ENCODE measurements around the gene DRG2.

Gene DRG2

GRCh38 chr17:18117533-18117932 lies 29.8 kb downstream of the DRG2 start:
- peak; percentile 47 for DNase-seq (ENCODE audit: low read depth)

GRCh38 chr17:18117982-18118975 lies 30.5 kb downstream of the DRG2 start:
- peak; percentile 68 for DNase-seq (ENCODE audit: low read depth)

DNA sequence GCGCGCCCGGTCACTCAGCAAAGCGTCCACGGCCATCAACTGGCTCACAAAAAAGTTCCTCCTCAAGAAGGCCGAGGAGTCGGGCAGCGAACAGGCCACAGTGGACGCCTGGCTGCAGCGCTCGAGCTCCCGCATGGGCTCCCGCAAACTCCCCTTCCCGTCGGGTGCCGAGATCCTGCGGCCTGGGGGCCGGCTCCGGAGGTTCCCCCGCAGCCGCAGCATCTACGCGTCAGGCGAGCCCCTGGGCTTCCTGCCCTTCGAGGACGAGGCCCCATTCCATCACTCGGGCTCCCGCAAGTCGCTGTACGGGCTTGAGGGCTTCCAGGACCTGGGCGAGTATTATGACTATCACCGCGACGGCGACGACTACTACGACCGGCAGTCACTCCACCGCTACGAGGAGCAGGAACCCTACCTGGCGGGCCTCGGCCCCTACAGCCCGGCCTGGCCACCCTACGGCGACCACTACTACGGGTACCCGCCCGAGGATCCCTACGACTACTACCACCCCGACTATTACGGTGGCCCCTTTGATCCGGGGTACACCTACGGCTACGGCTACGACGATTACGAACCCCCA lies 31.5 kb downstream of the DRG2 start:
- no peak for DNase-seq (ENCODE audit: low read depth)

- no peak for DNase-seq (ENCODE audit: low read depth)
Measured at GRCh38 chr17:18119938-18120337, 32.2 kb downstream of the DRG2 start.

GRCh38 chr17:18120461-18121017 lies 32.8 kb downstream of the DRG2 start:
- no peak for DNase-seq (ENCODE audit: low read depth)

DNA sequence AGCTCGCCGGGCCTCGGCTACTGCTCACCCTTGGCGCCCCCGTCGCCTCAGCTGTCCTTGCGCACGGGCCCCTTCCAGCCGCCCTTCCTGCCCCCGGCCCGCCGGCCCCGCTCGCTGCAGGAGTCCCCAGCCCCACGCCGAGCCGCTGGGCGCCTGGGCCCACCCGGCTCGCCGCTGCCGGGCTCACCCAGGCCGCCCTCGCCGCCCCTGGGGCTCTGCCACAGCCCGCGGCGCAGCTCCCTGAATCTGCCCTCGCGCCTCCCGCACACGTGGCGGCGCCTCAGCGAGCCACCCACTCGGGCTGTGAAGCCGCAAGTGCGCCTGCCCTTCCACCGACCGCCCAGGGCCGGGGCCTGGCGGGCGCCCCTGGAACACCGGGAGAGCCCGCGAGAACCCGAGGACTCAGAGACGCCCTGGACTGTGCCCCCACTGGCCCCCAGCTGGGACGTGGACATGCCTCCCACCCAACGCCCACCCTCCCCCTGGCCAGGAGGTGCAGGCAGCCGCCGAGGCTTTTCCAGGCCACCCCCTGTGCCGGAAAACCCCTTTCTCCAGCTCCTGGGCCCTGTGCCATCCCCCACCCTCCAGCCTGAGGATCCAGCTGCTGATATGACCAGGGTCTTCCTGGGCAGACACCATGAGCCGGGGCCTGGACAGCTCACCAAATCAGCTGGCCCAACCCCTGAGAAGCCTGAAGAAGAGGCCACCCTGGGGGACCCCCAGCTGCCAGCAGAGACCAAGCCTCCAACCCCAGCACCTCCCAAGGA lies 33.6 kb downstream of the DRG2 start:
- DNase-seq (ENCODE audit: low read depth) = no peak

GRCh38 chr17:18122990-18123753 lies 35.4 kb downstream of the DRG2 start:
- DNase-seq (ENCODE audit: low read depth) = no peak

- no peak for DNase-seq (ENCODE audit: low read depth)
Measured at GRCh38 chr17:18124345-18125126, 36.8 kb downstream of the DRG2 start.

DNA sequence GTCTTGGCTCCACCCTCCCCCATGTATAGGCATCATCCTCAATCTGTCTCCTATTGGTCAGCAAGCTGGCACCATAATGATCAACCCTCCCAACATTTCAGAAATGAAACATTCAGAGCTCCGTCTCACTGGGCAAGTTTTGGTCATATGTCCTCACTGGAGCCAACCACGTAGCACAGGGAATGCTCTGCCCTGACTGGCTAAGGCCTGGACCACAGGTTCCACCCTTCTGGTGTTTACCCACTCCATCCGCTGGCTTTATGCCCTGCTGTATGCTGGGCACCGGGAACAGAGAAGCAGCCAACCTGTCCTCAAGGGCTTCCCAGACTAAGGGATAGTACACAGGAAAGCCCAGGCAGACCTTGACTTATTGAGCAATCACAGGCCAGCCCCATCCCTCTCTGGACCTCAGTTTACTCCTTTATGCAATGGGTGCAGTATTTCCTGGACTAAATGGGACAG lies 41.3 kb downstream of the DRG2 start:
- peak; percentile 75 for DNase-seq (ENCODE audit: low read depth)

DNA sequence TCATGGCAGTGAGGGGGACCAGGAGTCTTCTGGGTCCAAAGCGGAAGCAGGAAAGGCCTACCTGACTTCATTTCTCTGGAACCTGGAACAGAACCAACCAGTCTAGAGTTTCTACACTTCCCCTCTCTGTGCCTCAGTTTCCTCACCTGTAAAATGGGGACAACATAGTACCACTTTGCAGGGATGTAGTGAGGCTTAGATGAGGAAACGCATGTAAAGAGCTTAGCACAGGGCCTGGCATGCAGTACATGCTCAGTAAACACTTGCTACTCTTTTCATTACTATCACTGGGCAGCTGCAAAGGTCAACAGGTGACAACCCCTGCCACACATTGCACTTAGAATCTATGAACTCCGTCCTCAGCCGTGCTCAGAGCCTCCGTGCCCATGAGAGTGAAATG lies 45.0 kb downstream of the DRG2 start:
- DNase-seq (ENCODE audit: low read depth) = no peak

- DNase-seq (ENCODE audit: low read depth) = no peak
Measured at GRCh38 chr17:18136357-18136756, 48.6 kb downstream of the DRG2 start.

GRCh38 chr17:18138065-18138749 lies 50.5 kb downstream of the DRG2 start:
- DNase-seq (ENCODE audit: low read depth) = no peak

- no peak for DNase-seq (ENCODE audit: low read depth)
Measured at GRCh38 chr17:18139092-18139491, 51.3 kb downstream of the DRG2 start.

DNA sequence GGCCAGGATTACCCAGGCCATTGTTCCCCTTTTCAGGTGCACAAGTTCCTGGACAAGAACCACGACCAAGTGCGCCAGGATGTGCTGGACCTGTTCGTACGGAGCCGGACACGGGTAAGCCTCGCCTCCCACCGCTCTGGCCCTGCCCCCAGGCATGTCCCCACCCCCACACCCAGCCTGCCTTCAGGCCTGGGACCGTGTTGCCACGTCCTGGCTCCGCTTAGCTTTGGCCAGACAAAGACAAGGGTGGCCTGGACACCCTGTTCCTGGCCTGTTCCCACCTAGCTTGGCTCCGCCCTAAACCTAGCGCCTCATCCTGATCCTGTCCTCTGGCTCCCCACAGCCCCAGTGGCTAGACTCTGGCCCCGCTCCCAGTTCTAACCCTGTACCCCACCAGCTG lies 51.8 kb downstream of the DRG2 start:
- no peak for DNase-seq (ENCODE audit: low read depth)

DNA sequence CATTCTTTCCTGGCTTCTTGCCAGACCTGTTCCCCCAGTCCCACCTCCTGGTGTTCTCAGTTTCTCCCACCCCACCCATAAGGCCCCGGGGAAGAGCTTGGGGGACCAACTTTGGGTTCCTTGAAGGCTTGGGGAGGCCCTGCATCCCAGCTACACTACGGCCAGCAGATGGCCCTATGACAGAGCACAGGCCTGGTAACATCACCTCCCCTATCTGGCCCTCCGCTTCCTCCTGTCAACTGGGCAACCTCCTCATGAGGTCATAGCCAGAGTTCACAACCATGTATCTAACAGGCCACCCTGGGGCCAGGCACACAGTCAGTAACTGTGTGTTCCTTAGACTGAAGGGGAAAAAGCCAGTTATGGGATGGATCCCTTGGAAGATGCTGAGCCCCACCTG lies 52.2 kb downstream of the DRG2 start:
- DNase-seq (ENCODE audit: low read depth) = peak; percentile 55

GRCh38 chr17:18140648-18141047 lies 52.9 kb downstream of the DRG2 start:
- no peak for DNase-seq (ENCODE audit: low read depth)

- DNase-seq (ENCODE audit: low read depth) = peak; percentile 44
Measured at GRCh38 chr17:18141210-18141803, 53.6 kb downstream of the DRG2 start.

DNA sequence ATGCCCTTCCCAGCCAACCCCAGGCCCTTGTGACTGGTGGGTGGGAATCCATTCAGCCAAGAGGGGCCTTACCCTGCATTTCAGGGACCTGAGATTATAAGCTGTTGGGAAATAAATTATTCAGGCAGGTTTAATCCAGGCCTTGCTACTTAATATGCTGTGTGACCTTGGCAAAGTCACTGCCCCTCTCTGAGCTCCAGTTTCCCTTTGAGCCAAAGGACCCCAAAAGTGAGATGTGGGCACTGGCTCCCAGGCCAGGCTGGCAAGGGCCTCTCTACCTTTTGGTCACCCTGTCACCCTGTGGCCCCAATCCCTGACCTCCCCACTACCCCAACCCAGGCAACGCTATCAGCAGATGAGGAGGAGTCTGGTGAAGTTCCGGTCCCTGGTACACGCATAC lies 54.7 kb downstream of the DRG2 start:
- no peak for DNase-seq (ENCODE audit: low read depth)

DNA sequence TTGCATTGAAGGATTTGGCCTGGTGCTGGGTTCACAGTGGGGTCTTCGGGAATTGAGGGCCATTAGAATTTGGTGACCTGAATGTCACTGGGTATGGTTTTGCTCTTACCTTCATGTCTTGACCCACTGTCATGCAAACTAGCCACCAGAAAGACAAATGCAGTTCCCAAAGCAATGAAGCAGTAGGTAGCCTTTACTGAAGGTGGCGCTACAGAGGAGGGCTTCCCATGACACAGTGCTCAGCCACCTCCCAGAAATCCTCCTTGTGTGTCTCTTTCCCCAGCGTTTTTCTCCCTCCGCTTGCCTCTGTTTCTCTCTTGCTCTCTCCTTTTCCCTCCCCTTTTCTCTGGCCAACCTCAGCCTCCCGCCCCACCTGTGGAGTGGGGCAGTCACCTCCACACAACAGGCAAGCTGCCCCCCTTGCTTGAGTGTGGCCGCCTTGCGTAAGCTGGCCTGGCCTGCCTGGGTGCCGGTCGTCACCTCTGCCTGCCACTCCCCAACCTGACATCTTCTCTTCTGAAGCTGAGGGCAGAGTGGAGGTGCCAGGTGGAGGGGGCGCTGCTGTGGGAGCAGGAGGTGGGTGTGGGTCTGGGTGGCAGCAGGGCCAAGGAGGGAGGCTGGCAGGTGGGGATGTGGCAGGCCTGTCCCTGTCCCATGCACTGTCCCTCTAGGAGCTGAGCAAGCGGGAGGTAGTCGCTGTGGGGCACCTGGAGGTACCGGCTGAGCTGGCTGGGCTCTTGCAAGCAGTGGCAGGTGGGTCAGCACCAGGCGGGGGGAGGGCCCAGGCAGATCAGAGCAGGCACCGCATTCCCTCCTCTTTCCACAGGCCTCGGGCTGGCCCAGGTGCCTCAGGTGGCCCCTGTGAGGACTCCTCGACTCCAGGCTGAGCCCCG lies 55.5 kb downstream of the DRG2 start:
- peak; percentile 11 for DNase-seq (ENCODE audit: low read depth)

Measured in amniotic epithelial cell (primary cell).